Measurements from ENCODE around the gene RIN3.

Gene RIN3

GRCh38 chr14:92578511-92578910 is 64.9 kb downstream of the RIN3 start:
- no peak for DNase-seq

- DNase-seq, result no peak
These were observed 65.8 kb downstream of the RIN3 start for GRCh38 chr14:92579244-92579936.

GRCh38 chr14:92581206-92581605 is 67.6 kb downstream of the RIN3 start:
- no peak for DNase-seq

GRCh38 chr14:92581966-92582566 is 68.5 kb downstream of the RIN3 start:
- no peak for DNase-seq

GRCh38 chr14:92582706-92583452 is 69.3 kb downstream of the RIN3 start:
- no peak for DNase-seq

GRCh38 chr14:92584220-92584619 is 70.6 kb downstream of the RIN3 start:
- no peak for DNase-seq

GRCh38 chr14:92584816-92585215 is 71.2 kb downstream of the RIN3 start:
- DNase-seq, result no peak

- DNase-seq, result no peak
These were observed 72.7 kb downstream of the RIN3 start for GRCh38 chr14:92585981-92586937.

GRCh38 chr14:92586963-92587699 is 73.5 kb downstream of the RIN3 start:
- no peak for DNase-seq

GRCh38 chr14:92587700-92588085 is 74.1 kb downstream of the RIN3 start:
- no peak for DNase-seq

GRCh38 chr14:92589213-92589852 is 75.8 kb downstream of the RIN3 start:
- peak; percentile 50 for DNase-seq

- DNase-seq, result no peak
These were observed 76.6 kb downstream of the RIN3 start for GRCh38 chr14:92590176-92590575.

GRCh38 chr14:92590941-92591340 is 77.4 kb downstream of the RIN3 start:
- no peak for DNase-seq

- no peak for DNase-seq
These were observed 77.8 kb downstream of the RIN3 start for GRCh38 chr14:92591346-92591745.

- no peak for DNase-seq
These were observed 81.7 kb downstream of the RIN3 start for GRCh38 chr14:92595267-92595666.

GRCh38 chr14:92596331-92596907 is 82.8 kb downstream of the RIN3 start:
- peak; percentile 6 for DNase-seq

GRCh38 chr14:92597906-92598905 is 84.6 kb downstream of the RIN3 start:
- DNase-seq, result no peak

- no peak for DNase-seq
These were observed 86.2 kb downstream of the RIN3 start for GRCh38 chr14:92599811-92600210.

GRCh38 chr14:92600318-92601053 is 86.9 kb downstream of the RIN3 start:
- no peak for DNase-seq

All from NCI-H82 (cell line).